ENCODE results near the gene CLIC4. TPM values are rescaled to one million over a fixed set of nuclear protein-coding genes. Genes with fewer than 3 reads are reported as not detected.
A peak's percentile ranks its signal among the peaks of the same experiment; 100 is the strongest.

The CLIC4 gene
- polyA plus RNA-seq, 3 donors = 9.7 to 38.1 (median 24.6) TPM

GRCh38 chr1:24786191-24786590 lies 40.9 kb downstream of the CLIC4 start:
- Histone ChIP-seq H3K4me1 (ENCODE audit: control insufficient read depth in 1 of 2, insufficient read depth in 2 of 2, low read length in 2 of 2) (peaks cover 14 to 22% of the 10 kb centered on the region in 2 donors), H3K27ac (ENCODE audit: low read depth in 1 of 2, low read length in 2 of 2) (peak overlapping the region in 1 of 2 donors; percentile 41), H2AFZ (ENCODE audit: insufficient read depth, low read depth, low read length, poor library complexity, severe bottlenecking) (no peak overlapping the region), H3K4me3 (replicated peaks in 1 of 3; ENCODE audit: low read depth in 2 of 3, low read length in 3 of 3) (no peak overlapping the region), H3K79me2 (ENCODE audit: insufficient read depth, low read length) (peaks cover 43% of the 10 kb centered on the region), H4K20me1 (ENCODE audit: insufficient read depth, low read length) (no peaks in the 10 kb centered on the region), H3K9ac (ENCODE audit: insufficient read depth, low read length, poor library complexity, severe bottlenecking) (no peak overlapping the region), H3K27me3 (ENCODE audit: control insufficient read depth in 2 of 2, insufficient read depth in 2 of 2, low read length in 2 of 2) (no peaks in the 10 kb centered on the region), H3K4me2 (replicated peaks; ENCODE audit: extremely low read depth, low read length, poor library complexity, severe bottlenecking) (peak overlapping the region; percentile 43), H3K36me3 (replicated peaks in 1 of 2; ENCODE audit: control insufficient read depth in 1 of 2, insufficient read depth in 2 of 2, low read length in 2 of 2) (no peaks in the 10 kb centered on the region), H3K9me3 (replicated peaks in 1 of 2; ENCODE audit: control insufficient read depth in 1 of 2, insufficient read depth in 1 of 2, low read length in 2 of 2) (no peaks in the 10 kb centered on the region)
- peak overlapping the region in 1 of 2 donors; percentile 30 for H3K4me3 Mint-ChIP-seq
- H3K27me3 Mint-ChIP-seq (ENCODE audit: low read depth in 3 of 3) = no peaks in the 10 kb centered on the region
- no peaks in the 10 kb centered on the region for H3K9me3 Mint-ChIP-seq
- intact Hi-C loops (cut with micrococcal nuclease) = no loop called here
- H3K27ac Mint-ChIP-seq = peak overlapping the region in 5 of 7 donors; percentile 62 to 82 (median 69)
- H3K36me3 Mint-ChIP-seq = peaks cover 0 to 3% of the 10 kb centered on the region in 2 donors
- no peak for TF ChIP-seq CTCF (IDR thresholded peaks at IDR 0.05)
- peak in 2 of 3 donors; percentile 42 to 75 for DNase-seq
- H3K4me1 Mint-ChIP-seq = peaks cover 19% of the 10 kb centered on the region

GRCh38 chr1:24790490-24790889 lies 45.2 kb downstream of the CLIC4 start:
- intact Hi-C loops (cut with micrococcal nuclease) = no loop called here

More at GRCh38 chr1:24790490-24790889, 45.2 kb downstream of the CLIC4 start:
- Mint-ChIP-seq H3K27me3 (ENCODE audit: low read depth in 3 of 3) (no peaks in the 10 kb centered on the region), H3K4me1 (peaks cover 31% of the 10 kb centered on the region), H3K9me3 (no peaks in the 10 kb centered on the region), H3K27ac (peak overlapping the region in 1 of 7 donors; percentile 7), H3K36me3 (peaks cover 0 to 3% of the 10 kb centered on the region in 2 donors), H3K4me3 (no peak overlapping the region)
- Histone ChIP-seq H3K27me3 (ENCODE audit: control insufficient read depth in 2 of 2, insufficient read depth in 2 of 2, low read length in 2 of 2) (no peaks in the 10 kb centered on the region), H3K4me1 (ENCODE audit: control insufficient read depth in 1 of 2, insufficient read depth in 2 of 2, low read length in 2 of 2) (peaks cover 17 to 29% of the 10 kb centered on the region in 2 donors), H3K4me3 (replicated peaks in 1 of 3; ENCODE audit: low read depth in 2 of 3, low read length in 3 of 3) (no peak overlapping the region), H3K9me3 (replicated peaks in 1 of 2; ENCODE audit: control insufficient read depth in 1 of 2, insufficient read depth in 1 of 2, low read length in 2 of 2) (no peaks in the 10 kb centered on the region), H3K4me2 (replicated peaks; ENCODE audit: extremely low read depth, low read length, poor library complexity, severe bottlenecking) (no peak overlapping the region), H3K27ac (ENCODE audit: low read depth in 1 of 2, low read length in 2 of 2) (no peak overlapping the region), H3K36me3 (replicated peaks in 1 of 2; ENCODE audit: control insufficient read depth in 1 of 2, insufficient read depth in 2 of 2, low read length in 2 of 2) (no peaks in the 10 kb centered on the region), H3K79me2 (ENCODE audit: insufficient read depth, low read length) (peaks cover 38% of the 10 kb centered on the region), H2AFZ (ENCODE audit: insufficient read depth, low read depth, low read length, poor library complexity, severe bottlenecking) (no peak overlapping the region), H4K20me1 (ENCODE audit: insufficient read depth, low read length) (peaks cover 23% of the 10 kb centered on the region), H3K9ac (ENCODE audit: insufficient read depth, low read length, poor library complexity, severe bottlenecking) (no peak overlapping the region)
- no peak for TF ChIP-seq CTCF (IDR thresholded peaks at IDR 0.05)
- DNase-seq = no peak
